EH (cell line): ENCODE data around the gene EPHA7.

Source experiments
- DNase-seq: peaks from one replicate; pipeline ENCODE4 v3.0.0-alpha.2; 2015; ENCODE audit warnings: low read depth

Gene EPHA7

DNA sequence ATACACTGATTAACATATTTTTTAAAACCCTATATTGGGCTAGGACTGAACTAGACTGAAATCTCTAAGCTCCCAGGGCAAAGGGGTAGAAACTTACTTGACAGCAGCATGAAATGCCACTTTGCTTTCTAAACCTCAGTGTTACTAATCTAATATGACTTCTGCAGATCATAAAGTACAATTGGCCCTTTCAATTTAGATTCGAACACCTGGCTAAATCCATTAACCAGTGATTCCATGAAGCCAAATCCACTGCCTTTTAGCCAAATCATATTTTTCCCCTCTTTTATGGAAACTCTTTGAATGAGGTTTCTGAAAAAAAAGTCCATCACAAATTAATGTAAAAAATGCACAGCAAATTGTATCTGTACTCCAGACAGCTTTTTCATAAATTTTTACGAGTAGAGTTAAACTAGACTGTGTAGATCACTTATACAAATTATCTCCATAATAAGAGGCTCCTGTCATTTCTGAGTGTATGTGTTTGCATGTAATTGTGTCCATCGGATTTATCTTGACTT is 25.7 kb downstream of the EPHA7 start:
- DNase-seq: no peak

DNA sequence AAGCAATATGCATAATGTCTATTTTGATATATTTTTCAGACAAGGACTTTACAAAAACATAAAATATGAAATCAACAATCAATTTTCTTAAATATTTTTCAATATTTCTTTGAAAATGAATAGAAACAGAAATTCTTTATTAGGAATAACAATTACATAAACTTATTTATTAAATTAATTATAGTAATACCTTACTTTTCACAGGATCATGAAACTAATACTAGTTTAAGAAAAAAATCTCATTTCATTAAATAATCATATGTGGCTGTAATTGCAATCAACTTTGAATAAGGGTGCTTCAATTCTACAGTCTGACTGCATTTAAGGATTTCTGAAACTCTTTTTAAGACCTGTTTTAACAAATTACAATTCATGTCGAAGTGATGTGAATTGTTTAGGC is 26.6 kb downstream of the EPHA7 start:
- no peak for DNase-seq

DNA sequence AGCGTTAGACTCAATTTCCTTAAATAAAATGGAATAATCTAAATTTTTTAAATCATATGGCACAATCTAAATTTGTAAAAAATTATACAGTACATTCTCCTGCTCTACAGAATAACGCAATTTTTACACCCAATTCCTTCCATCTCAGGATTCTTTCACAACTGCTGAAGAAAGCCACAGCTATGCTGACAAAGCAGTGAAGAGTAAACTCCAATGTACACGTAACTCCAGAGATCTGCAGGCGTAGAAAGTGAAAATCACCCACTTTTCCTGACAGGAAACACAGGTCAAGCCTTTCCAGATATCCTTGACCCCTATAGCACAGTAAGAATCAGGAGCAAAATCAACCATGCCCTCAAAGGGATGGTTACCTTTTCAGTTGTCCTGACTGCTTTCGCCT is 27.4 kb downstream of the EPHA7 start:
- DNase-seq: no peak

DNA sequence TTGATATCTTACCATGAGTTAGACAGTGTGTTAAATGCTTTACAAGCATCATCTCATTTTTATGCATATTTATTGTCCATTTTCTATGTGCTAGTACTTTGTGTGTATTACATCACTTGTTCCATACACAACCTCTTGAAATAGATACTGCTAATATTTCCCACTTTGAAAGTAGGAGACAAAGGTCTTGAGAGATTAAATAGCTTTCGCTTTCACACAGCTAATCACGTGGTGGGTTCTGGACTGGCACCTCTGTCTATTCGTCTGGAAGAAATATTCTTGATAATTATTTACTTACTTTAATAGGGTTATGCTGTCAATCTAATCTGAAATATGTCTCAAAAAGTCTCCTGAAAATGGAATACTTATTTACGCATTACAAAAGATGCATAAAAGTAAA is 30.2 kb downstream of the EPHA7 start:
- DNase-seq: no peak

DNA sequence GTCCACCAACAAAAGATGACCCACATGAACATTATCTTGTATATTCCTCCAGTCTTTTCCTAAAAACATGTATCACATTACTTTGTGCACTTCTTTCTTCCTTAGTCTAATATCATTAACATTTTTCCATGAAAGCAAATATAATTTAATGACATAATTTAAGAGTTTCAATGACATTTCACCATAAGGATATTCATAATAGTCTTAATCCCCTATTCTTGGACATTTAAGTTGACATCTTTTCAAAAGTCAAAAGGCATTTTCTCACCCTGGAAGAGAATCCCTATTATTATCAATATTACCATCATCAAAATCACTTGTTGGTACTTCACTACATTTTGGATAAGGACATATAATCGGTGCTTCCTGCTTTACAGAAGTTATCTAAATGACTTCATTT is 31.3 kb downstream of the EPHA7 start:
- DNase-seq: no peak

DNA sequence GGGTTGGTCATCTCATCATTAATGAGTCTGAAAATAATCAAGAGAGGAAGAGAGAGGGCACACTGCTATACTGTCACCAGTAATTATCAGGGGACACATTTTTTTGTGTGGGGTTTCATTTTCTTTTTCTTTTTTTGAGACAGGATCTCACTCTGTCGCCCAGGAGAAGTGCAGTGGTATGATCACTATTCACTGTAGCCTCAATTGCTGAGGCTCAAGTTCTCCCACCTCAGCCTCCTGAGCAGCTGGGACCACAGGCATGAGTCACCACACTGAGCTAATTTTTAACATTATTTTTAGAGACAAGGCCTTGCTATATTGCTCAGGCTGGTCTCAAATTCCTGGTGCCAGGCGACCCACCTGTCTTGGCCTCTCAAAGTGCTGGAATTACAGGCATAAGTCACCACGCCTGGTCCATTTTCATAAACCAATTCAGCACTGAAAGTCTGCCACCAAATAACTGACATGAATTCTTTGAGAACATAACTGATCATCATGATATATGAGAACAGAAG is 43.3 kb downstream of the EPHA7 start:
- DNase-seq: no peak

DNA sequence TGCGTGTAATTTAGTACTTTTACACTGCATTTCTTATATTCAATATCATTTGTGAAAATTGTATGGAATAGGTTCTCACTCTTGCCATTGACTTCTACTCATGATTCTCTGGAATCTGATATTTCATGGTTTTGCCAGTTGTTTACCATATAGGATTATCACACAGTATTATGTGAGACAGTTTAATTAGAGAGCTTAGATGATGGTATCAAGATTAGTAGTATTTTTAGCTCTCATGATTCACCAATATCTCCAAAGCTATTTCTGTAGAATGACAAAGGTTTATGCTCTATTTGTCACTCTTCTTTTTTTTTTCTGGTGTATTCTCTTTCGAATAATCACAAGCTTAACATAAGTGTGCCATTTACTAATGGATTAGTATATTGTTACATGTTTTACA is 45.9 kb downstream of the EPHA7 start:
- no peak for DNase-seq

DNA sequence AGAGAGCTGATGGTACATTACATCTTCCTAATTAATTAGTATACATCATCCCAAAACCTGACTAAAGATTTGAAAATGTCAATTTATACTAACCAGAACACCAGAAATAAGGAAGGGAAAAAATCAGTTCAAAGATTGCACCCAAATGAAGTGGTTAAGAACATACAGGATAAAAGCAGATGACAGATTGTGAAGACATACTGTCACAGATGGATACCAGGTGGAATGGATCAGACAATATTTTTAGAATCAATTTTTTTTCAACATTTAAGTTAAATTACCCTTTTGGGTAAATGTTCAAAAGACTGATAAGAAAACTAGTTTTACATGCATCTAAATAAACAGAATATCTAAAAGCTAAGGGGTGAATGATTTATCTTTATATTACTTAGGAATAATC is 47.6 kb downstream of the EPHA7 start:
- no peak for DNase-seq

DNA sequence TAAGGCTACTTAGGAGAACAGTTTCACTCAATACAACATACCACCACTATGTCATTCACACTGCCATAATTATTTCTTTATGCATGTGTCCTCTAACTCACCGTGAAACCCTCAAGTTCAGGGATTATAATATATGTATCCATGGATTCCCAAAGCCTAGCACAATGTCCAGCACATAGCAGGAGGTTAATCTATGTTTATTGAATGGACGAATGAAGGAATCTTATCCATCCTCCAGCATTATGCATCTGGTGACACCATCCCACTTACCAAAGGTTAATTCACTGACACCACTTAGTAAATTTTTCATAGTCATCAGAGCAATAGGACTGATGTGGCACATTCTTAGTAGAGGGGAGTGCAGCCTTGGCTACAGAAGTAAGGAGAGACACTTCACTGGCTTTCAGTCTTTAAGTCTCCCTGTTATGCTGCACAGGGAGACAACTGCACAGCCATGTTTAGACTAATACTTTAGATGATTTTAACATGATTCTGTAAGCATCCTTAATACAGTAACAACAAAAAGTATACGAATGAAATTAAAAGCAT is 49.7 kb downstream of the EPHA7 start:
- DNase-seq: no peak

DNA sequence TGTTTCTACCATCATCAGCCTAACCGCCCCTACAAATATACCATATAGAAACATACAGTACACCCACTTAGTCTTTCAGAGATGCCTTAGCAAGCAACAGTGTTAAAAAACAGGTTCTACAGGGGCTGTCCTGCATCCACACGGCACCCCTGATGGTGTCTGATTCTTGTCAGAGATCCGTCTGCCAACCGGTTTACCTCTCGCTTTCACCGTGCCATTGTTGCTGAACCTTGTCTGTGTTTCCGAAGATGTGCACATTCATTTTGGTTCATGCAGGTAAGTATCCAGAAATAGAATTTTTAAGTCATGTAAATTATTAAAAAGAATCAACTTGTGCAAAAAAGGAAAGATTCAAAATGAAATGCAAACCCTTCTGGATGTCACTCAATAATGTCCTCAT is 52.9 kb downstream of the EPHA7 start:
- no peak for DNase-seq

DNA sequence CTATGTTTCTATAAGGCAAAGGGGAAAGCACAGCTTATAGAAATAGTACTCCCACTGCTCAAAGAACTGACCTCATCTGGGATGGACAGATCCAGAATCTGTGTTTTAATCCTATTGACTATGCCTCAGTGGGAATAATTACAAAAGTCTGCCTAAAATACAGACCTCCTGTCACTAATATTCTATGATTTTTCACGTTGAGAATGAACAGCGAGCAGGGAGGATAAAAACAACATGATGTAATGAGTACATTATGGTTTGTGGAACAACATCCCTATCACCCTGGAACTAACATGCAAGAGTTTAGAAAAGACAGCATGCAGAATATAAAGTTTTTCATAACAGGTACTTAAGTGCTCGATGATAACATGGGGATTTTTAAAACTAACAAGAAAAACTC is 53.9 kb downstream of the EPHA7 start:
- DNase-seq: no peak

DNA sequence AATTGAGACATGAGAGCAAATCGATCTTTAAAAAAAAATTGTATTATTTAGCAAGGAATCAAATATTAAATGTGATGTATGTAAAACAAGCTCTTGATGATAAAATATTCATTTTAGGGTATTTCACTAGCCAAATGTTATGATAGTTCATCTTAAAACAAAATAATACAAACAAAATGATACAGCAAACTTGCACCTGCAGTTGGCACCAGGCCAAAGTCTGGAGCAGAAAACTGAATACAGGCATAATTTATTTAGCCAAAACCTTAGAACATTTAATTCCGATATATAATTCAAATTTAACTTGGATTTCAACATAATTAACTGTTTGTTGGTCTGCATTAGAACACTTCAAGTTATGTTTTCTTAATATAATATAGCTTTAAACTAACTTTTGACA is 60.9 kb downstream of the EPHA7 start:
- DNase-seq: no peak

DNA sequence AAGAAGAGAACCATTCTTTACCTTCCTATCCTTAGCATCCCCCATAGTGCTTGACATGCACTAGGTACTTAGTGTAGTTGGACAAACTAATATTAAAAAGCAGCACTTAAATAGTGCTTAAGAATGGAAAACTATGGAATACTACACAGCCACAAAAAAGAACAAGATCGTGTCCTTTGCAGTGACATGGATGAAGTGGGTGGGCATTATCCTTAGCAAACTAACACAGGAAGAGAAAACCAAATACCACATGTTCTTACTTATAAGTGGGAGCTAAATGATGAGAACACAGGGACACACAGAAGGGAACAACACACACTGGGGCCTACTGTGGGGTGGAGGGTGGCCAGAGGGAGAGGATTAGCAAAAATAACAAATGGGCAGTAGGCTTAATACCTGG is 66.8 kb downstream of the EPHA7 start:
- DNase-seq: no peak

DNA sequence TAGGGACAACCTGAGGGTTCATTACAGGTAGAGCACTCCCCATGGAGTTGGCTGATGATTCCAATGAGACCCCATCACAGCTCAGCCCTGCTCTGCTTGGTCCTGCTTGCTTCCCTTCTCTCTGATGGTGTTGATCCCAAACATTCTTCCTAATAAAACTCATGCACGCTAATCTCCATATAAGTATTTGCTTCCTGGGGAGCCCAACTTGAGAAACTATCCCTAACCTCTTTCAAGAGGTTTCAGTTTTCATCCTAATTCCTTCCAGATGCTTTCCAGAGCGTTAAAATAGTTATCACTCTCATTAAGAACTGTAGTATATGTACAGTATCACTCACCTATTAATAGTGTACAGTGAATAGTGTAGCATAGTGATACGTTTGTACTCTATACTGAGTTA is 68.1 kb downstream of the EPHA7 start:
- DNase-seq: no peak

DNA sequence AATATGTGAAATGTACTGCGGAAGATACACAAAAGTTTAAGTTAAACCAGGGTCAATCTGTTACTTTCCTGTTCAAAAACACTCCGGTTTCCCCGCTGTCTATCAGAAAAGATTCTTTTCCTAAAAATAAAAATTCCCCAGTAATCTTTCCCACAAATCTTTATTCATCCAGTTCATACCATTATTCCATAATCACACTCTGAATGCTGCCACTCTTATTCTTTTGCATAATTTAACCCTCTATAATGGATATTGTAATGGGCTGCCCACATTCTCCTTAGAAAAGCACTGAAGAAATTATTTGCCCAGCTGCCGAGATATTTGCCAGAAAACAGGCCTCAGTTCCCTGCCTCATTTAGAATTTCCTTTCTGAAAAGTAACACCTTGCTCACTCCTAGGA is 68.6 kb downstream of the EPHA7 start:
- DNase-seq: no peak

DNA sequence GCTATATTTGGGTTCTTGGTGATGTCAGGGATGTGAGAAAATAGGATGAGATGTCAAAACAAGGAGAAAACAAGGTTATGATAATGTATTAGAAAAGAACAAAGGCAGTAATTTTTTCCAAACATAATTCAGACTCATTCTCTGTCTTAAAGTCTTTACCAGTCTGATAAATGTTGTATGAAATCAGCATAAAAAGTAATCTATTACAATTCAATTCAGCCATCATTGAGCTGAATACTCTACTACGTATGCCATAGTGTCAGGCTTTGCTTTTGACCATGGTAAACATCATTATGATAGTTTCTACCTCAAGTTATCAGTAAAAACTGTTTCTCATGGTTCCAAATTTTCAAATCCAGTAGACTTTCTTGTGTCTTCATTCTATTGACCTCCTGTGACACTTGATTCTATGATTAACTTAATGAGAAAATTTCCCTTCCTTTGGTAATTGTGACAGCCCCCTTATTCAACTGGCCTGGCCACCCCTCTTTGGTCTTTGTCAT is 75.0 kb downstream of the EPHA7 start:
- DNase-seq: no peak

DNA sequence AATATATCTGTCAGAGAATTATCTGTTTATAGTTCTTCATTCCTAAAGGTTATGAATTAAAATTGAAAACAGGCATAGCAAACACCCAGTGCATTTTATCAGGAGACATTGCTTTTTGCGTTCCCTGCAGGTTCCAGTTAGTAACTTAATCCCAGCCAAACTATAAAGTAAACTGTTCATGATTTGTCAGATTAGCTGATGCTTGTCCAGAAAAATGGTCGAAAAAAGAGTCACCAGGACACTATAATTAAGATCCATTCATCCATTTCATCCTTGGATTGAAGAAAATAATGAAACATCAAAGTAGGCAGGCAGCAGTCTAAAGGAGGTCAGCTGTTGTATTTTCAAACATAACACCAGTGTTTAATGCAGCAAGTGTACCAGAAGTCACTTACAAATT is 75.9 kb downstream of the EPHA7 start:
- no peak for DNase-seq

DNA sequence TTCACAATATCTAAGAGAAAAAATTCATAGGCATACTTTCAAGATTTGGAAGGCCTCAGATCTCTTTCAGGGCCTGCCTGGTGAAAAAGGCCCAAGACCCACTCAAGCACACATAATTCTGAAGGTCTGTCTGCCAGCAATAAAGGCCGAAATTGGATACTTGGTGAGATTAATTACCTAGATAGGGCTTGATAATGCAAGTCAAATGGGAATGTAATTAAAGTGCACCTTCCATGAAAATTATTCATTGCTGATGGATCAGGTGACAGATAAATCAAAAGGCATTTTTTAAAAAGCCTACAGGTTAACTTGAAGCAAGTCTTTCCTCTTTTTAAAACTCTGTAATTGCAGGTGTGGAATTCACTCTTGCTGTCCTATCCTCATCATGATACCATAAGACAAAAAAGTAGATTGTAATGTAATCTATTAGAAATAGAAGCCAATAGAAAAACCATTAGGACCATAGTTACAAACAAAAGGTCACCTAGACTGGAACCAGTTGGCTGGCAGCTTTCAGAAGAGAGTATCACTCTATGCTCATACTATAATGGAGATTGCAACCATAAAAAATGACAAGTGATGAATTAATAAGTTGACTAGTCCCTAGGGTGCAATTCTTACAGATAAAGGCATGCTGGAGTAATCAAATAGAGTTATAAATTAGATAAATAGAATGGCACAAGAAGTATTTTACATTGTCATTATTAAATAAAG is 77.3 kb downstream of the EPHA7 start:
- DNase-seq: no peak

DNA sequence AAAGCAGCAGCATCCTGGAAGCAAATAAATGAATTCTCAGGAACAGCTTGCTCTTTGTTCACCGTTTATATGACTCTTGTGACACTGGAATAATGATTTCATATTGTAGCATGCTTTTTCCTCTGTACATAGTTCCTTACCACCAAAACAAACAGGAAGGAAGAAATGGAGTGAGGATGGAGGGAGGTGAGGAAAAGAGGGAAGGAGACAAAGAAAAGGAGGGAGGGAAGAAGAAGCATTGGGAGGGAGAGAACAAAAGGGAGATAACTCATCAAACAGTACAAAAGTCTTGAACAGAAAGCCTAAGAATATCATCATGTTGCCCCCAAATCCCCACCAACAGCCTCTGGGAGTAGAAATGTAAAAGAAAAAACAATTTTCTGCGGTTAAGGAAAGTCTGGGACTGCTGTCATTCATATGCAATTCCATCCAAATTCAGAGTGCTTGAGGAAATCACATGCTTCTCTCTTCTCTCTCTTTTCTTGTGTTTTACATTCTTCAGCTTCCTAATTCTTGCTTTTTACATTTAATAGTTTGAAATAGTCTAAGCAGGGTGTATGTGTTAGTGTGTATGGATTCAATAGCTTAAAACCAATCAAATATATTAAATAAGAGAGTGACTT is 81.5 kb downstream of the EPHA7 start:
- DNase-seq: no peak

DNA sequence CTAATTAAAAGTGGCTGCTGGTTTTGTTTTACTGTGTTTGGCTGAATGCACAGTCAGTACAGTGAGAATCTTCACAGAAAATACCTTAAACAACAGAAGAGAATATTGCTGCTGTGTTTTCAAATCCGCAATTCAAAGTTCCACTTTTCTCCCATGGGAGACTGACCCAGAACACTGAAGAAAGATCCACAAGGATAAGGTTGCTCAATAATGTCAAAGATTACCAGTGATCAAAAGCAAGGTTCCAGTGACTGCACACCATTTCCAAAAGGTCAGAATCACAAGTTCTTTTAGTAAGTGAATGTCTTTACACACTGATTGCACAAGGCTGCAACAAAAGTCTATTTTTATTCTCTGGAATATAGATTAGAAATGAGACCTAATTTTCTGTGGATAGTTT is 82.3 kb downstream of the EPHA7 start:
- DNase-seq: no peak

DNA sequence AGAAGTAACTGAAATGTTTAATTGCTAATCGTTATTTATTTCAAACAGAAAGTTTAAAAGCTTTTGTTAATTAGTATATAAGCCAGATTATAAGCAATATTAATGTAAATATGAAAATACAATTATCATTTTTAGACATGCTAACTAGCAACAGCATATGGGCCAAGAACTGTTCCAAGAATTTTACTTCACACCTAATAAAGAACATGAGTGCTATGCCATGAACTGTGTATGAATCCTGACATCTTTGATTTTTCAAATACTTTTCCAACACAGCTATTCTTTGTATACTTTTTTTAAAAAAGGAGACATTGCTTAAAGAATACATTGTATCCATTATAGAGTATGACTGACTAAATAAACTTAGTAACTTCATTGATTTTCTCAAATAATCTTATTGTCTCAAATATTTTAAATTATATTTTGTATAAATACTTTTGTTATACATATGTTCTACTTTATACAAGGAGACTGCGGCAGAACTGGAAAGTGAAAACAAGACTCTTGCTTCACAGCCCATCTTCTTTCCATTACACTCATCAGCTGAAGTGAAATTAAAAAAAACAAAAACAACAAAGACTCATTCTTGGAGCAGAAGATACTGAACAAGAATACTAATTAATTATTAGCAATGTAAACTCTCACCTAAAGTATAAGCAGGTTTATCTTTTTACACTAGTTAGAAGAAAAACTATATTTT is 89.9 kb downstream of the EPHA7 start:
- no peak for DNase-seq

DNA sequence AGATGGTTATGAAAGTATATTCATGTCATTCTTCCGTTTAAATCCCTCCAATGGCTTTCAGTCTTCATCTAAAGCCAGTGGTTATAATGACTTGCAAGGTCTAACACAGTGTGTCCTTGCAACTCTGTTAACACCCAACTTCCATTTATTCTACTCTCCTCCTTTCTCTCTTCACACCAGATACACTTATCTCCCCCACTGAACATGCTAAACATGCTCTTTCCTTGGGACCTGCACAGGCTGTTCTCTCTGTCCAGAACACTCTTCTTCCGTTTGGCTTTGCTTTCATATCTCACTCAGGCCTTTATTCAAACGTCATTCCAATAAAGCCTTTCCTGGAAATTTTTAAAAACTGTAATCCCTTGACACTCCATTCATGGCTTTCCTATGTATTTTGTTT is 91.5 kb downstream of the EPHA7 start:
- DNase-seq: no peak

DNA sequence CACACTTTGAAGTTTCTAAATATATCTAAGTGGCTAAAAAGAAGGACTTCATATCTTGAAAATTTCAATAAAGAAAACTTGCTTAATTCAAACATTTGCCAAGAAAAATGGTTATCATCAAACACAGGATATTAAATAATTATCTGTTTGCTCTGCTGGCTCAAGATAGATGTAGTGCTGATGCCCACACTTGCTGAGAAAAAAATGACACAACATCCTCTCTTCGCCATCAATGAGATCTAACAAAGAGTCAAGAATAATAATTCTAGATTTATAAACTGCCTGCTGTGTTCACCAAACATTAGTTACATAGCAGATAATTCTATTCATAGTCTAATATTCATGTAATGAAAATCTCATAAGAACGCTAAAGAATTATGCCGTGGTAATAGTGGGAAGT is 93.6 kb downstream of the EPHA7 start:
- no peak for DNase-seq
